CD4-positive, alpha-beta T cell treated with Interleukin-10 for 1 hour (primary cell): ENCODE data around the gene TACC2.

ENCODE experiments used
- DNase-seq: peaks from one replicate; pipeline ENCODE4 v3.0.0-alpha.2; 2020

Gene TACC2

GRCh38 chr10:122258136-122259074 lies 269.4 kb downstream of the TACC2 start:
- DNase-seq: no peak

GRCh38 chr10:122259075-122259466 lies 270.1 kb downstream of the TACC2 start:
- DNase-seq: no peak

GRCh38 chr10:122261584-122261983 lies 272.6 kb downstream of the TACC2 start:
- no peak for DNase-seq

- DNase-seq: no peak
Measured at GRCh38 chr10:122263971-122264370, 275.0 kb downstream of the TACC2 start.

- DNase-seq: no peak
Measured at GRCh38 chr10:122264436-122264835, 275.5 kb downstream of the TACC2 start.

GRCh38 chr10:122264931-122265330 lies 276.0 kb downstream of the TACC2 start:
- DNase-seq: no peak

GRCh38 chr10:122265896-122266295 lies 276.9 kb downstream of the TACC2 start:
- no peak for DNase-seq

GRCh38 chr10:122267849-122268737 lies 279.1 kb downstream of the TACC2 start:
- DNase-seq: peak; percentile 31

- no peak for DNase-seq
Measured at GRCh38 chr10:122269059-122269687, 280.2 kb downstream of the TACC2 start.

GRCh38 chr10:122271076-122271475 lies 282.1 kb downstream of the TACC2 start, which contains the start of gene BTBD16:
Gene BTBD16, plus strand, starts transcription at chr10:122271296. Its CDS starts 3,786 bp downstream, at chr10:122275082.
- DNase-seq: no peak

- DNase-seq: no peak
Measured at GRCh38 chr10:122273966-122274545, 285.1 kb downstream of the TACC2 start.

- DNase-seq: no peak
Measured at GRCh38 chr10:122276611-122277208, 287.7 kb downstream of the TACC2 start.

- DNase-seq: no peak
Measured at GRCh38 chr10:122277526-122278136, 288.7 kb downstream of the TACC2 start.

GRCh38 chr10:122279725-122280141 lies 290.8 kb downstream of the TACC2 start:
- DNase-seq: peak; percentile 6

GRCh38 chr10:122280156-122280555 lies 291.2 kb downstream of the TACC2 start:
- DNase-seq: no peak

- no peak for DNase-seq
Measured at GRCh38 chr10:122281018-122281626, 292.2 kb downstream of the TACC2 start.

GRCh38 chr10:122281751-122282150 lies 292.8 kb downstream of the TACC2 start:
- DNase-seq: no peak

GRCh38 chr10:122282253-122282671 lies 293.3 kb downstream of the TACC2 start:
- DNase-seq: no peak

GRCh38 chr10:122282909-122283308 lies 293.9 kb downstream of the TACC2 start:
- no peak for DNase-seq

GRCh38 chr10:122285506-122286444 lies 296.8 kb downstream of the TACC2 start:
- DNase-seq: no peak
